ENCODE results near the gene HMGXB4.
A peak's percentile ranks its signal among the peaks of the same experiment; 100 is the strongest.

Gene HMGXB4

DNA sequence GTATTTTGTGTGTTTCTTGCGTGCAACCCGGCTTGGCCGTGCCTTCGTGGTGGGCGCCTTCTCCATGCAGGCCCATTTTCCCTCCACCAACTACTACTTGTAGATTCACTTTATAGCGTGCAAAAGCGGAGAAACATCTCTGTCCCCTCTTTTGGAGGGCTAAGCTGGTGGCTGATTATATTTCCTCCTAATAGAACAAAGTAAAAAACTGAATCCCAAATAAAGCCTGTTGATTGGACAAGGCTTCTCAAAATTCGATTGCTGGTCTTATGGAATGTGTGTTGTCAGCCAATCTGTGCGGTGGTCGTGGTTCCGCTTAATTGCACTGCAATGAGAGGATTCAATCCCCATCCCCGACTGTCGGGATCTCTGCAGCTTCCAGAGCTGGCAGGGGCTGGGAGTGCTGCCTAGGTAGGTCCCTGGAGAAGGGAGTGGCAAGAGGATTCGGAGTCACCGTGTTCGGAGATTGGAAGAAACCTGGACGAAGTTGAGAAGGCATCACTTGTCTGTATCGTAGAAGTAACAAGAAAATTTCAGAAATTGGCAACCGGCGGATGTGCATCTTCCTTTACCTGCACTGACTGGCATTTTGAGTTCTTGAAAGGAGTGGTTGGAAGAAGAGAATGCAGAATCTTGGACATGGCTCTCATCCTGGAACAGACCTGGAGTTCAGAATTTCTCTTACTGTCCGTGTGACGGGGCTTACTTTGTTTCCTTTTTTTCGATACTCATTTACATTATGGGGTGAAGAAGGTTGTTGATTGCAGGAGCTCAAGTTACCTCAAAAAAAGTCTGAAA is 1.1 kb downstream of the HMGXB4 start:
- no peak for DNase-seq

DNA sequence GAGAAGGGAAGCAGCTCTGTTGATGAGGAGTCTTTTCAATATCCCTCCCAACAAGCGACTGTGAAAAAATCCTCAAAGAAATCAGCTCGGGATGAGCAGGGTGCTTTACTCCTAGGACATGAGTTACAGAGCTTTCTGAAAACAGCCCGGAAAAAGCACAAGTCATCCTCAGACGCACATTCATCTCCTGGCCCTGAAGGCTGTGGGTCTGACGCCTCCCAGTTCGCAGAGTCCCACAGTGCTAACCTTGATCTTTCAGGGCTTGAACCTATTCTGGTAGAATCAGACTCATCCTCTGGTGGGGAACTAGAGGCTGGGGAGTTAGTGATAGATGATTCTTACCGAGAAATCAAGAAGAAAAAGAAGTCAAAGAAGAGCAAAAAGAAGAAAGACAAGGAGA is 7.7 kb downstream of the HMGXB4 start:
- no peak for DNase-seq

DNA sequence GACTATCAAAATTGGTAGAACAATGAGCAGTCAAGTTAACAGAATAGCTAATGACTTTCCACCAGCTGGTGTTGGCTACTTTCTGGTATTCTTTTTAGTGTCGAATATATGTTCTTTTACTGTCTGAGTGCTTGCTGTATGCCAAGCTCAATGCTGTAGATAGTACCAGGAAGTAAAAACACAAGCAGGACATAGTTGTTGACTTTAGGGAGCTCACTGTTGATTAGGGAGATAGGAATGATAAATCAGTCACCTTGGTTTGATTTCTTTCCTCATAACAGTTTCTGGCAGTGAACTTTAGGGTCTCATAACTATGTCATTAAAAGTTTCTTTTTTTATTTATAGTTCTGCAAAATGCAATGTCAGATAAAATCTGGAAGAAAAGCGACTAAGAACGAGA is 9.0 kb downstream of the HMGXB4 start:
- DNase-seq, result no peak

DNA sequence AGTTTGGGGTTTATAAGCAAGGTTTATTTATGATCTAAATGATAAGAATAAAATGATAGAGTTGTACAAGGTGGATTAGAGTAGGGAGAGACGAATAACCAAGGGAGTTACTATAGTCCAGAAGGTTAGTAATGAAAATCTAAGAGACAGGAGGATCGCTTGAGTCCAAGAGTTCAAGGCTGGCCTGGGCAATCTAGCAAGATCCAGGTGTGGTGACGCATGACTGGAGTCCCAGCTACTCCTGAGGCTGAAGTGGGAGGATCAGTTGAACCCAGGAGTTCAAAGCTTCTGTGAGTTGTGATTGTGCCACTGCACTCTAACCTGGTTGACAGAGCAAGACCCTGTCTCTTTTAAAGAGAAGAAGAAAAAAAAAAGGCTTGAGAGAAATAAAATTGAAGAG is 12.3 kb downstream of the HMGXB4 start:
- no peak for DNase-seq

DNA sequence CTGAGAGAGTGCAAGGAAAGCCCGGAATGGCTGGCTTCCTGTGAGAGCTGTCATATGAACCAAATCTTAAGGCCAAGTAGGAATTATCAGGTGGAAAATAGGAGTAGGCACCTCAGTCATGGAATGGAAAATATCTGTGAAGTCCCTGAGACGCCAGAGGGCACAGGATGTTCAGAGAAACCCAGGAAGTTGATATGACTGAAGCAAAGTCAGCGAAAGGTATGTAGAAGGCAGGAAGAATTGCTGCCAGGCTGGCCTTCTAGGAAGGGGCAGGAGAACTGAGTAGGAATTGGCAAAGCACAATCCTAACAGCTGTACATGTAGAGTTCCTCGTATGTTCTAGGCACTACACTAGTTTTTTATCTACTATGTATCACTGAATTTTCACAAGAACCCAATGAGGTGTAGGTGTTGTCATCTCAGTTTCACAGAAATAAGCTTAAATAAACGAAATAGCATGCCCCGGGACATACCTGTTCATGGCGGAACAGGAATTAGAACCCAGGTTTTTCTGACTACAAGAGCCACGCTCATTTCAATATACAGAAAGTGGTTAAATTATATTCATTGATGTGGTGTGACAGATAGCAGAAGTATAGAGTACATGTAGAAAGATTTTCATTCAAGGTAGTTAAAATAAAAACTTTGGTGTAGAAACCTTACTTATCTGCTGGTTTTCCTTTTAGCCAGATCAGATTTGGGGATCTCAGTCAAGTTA is 17.0 kb downstream of the HMGXB4 start:
- DNase-seq, result no peak

DNA sequence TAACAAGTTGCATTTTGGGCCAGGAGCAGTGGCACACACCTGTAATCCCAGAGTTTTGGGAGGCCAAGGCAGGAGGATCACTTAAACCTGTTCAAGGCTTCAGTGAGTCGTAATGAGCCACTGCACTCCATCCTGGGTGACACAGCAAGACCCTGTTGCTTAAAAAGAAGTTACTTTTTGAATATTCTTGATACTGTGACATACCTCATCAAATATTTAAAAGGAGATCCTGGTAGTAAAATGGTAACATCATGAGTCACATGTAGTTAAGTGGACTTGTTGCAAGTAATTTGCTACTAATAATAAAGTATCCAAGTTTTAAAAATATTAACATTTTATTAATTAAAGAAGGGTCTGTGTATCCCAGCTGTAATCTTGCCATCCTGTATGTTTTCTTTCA is 18.3 kb downstream of the HMGXB4 start:
- no peak for DNase-seq

DNA sequence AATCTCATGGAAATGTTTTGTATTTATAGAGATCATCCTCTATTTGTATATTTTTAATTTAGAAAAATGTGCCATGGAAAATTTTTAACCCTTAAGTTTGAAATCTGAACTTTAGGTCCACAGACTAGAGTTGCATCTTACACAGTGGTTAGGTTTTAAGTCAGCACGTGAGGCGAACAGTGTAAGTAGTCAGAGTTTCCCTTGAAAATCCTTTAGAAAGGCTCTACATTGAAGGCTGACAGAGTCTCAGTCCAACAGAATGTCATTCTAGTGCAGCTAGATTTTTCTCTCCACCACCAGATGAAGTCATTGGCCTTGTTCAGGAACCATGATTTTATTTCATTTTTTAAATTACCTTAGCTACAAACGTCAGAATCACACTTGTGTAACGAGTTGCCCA is 18.7 kb downstream of the HMGXB4 start:
- no peak for DNase-seq

DNA sequence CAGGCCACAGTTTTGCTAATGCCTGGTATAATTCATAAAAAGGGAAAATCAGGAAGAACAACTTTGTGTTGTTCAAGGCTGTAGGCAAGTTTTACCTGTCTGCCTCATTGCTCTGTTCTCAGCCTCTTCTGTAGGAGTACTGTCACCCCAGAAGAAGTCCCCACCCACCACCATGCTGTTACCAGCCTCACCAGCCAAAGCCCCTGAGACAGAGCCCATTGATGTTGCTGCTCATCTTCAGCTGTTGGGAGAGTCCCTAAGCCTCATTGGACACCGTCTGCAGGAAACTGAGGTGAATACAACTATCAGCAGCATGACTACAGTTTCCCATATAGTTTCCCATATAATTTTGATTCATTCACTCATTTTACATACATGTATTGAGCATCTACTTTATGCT is 30.8 kb downstream of the HMGXB4 start:
- DNase-seq, result no peak

DNA sequence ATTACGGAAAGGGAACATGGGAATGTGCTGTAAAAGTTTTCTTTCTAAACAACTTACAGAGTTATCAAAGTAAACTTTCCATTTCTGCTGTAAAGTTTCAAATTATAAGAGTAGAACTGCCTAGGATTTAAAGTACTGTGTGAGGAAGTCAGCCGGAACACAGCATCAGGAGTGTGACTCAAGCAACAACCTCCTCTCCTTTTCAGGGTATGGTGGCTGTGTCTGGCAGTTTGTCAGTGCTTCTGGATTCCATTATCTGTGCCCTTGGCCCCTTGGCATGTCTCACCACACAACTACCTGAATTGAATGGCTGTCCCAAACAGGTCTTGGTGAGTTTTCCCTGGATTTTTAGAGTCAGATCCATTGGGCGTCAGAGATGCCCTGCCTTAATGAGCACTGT is 35.5 kb downstream of the HMGXB4 start:
- no peak for DNase-seq

DNA sequence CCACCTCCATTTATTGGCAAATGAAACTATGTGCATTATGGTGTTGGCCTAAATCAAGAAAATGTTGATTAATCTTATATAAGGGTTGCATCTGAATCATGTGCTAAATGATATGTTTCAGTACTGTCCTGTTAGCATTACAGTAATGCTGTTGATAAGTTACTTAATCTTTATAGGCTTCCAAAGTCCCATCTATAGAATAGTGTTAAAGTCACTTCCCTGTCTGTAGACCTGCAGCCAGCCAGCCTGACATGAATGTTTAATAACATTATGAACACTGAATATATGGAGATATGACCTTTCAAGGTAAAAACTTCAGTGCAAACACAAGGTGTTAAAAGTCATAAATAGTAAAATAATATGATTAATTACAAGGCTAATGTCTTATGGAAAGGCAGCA is 38.8 kb downstream of the HMGXB4 start:
- no peak for DNase-seq

DNA sequence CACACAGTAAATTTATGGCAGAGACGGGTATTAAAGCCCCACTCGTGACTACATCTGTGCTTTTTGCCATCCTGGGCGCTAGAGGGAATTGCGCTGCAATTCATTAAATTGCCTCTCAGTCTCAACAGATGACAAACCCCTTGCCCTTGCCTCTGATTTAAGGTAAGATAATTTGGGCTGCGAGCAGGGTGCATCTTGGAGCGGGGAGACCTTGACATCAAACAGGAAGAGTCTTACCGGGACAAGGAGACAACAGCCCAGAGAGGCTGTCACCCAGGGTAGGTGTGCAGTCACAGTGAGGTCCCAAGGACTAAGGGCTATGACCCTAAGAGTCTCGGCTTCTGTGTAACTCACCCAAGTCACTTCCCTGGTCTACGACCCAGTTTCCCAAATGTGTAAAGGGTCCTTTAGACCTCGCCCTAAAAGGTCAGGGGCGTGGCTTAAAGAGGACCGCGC is 42.0 kb downstream of the HMGXB4 start:
- peak; percentile 7 for DNase-seq

DNA sequence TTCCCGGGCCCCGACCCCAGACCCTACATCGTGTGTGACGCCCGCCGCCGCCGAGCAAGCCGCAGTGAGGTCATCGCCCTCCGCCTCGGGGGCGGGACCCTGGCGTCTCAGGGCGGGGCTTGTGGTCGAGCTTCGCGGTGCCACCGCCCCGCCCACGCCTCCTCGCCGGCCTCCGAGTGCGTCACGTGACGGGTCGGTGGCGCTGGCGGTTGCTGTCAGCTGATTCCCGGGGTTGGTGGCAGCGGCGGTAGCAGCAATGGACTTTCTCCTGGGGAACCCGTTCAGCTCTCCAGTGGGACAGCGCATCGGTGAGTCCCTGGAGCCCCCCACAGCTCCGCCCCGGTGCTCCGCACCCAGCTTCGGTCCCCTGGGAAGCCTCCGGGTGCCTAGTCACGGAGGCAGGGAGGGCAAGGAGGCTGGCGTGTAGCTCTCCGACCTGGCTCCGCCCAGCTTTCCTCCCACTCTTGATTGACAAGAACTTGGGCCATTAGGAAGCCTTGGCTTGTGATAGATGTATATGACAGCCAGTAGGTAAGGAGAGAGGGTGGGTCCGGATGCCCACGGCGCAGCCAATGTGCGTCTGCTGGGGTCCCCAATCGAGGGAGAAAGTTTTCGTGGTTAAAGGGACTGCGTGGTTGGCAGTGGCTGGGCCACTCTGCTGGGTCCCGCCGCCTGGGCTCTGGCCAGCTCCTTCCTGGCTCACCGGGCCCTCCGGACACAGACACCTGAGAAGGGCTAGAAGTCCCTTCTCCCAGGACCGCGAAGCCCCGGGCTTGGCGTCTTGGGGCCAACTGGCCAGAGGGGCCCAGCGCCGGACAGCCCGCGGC is 42.6 kb downstream of the HMGXB4 start, which contains the start of gene TOM1:
TOM1 (plus strand) TSS at position 222 of the 827 bp plus-strand sequence; CDS start at position 257, 35 bp downstream.
- peak; percentile 98 for DNase-seq

DNA sequence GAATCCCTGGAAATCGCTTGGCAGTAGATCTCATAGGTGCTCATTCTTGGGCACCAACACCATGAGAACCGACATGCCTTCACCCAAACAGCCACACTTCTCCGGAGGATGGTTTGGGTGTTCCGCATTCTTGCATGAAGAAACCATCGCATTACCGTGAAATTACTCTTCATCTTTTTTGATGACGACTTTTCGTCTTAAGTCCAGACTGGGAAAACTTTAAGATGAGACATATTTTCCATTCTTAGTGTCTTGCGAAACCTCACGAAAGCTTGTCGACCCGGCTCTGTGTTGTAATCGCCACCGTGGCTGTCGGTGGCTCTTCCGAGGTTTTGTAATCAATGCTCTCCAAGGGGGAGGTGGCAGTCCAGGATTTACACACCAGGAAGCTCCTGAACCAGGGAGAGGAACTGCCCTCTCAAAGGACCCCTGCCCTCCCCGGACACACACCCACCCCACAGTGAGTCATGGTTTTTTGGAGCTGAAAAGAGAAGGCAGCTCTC is 44.1 kb downstream of the HMGXB4 start:
- peak; percentile 100 for DNase-seq

DNA sequence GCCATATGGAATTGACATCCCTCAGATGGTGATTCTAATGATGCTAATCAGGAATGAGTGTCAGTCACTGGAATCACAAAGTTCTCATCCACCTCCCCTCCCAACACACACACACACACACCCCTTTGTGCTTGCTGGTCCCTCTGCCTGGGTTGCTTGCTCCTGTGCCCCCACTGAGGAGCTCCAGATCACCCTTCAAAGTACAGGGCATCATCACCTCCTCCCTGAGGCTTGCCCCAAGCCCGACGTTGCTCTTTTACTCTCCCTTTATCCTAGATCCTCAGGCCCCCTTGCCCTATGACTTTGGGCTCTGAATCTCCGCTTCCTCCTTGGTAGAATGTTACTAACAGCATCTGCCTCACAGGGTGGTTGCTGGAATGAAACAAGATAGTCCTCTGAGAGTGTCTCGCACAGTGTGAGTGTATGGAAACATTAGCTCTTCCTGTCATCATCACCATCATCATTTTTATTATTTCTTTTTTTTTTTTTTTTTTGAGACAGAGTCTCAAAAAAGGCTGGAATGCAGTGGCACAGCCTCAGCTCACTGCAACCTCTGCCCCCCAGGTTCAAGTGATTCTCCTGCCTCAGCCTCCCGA is 45.8 kb downstream of the HMGXB4 start:
- DNase-seq, result peak; percentile 9

DNA sequence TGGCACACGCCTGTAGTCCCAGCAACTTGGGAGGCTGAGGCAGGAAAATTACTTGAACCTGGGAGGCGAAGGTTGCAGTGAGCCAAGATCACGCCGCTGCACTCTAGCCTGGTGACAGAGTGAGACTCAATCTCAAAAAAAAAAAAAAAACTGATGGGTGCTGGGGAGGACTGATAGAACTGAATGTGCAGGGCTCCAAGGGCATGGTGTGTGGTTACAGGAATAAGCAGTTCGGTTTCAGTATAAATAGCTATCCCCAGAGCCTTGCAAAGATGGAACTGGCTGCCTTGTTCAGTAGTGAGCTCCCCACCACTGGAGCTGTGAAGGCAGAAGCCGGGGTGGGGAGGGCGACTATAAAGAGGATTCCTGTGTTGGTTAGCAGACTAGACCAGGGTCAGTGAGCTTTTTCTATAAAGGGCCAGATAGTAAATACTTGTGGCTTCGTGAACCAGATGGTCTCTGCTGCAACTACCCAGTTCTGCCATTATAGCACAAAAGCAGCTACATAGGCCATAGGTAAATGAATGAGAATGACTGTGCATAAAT is 48.3 kb downstream of the HMGXB4 start:
- DNase-seq, result no peak

DNA sequence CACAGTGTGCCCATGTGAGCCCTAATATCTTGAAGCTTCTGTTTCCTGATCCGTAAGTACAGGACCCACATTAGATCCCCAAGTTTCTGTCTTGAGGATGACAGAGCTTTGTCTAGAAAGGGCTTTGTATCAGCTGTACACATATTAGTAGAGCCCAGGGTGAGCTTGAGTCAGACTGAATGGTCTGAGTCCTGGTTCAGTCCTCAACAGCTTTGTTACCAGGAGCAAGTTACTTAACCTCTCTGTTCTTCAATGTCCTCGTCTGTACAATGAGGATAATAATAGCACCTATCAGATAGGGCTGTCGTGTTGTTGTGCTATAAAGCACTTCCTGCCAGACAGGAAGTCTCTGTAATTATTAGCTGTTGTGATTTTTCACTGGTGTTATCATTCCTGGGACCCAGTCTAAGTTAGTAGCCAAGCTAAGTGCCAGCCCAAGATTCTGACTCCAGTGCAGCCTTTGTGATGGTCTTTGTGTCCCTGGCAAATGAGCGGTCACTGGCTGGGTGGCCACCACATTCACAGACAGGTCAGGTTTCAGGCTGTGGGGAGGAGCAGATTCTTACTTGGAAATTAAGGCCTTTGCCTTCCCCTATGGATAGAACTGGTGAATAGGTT is 49.2 kb downstream of the HMGXB4 start:
- no peak for DNase-seq

DNA sequence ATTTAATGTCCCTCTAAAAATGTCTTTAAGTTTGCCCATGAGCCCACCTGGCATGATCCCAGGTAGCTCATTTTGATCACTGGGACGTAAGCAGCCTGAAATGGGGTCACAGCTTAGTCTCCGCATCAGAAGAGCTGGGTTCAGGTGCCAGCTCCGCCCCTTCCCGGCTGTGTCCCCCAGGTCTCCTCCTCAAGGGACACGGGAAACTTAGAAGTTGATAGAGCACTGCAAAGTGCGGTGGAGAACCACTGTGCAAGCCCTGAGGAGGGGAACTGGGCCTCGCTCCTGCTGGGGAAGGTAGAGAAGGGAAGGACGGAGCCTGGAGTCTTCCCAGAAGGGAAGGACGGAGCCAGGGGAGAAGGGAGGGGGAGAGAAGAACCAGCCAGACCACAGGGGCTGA is 50.1 kb downstream of the HMGXB4 start:
- no peak for DNase-seq

DNA sequence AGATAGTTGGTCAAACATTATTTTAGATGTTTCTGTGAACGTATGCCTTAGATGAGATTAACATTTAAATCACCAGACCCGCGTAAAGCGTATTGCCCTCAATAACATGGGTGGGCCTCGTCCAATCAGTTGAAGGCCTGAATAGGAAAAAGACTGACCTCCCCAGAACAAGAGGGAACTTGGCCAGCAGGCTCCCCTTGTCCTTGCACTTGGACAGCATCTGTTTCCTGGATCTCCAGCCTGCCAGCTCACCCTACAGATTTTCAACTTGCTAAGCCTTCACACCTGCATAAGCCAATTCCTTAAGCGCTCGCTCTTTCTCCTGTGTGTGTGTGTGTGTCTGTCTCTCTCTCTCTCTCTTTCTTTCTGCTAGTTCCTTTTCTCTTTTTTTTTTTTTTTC is 50.6 kb downstream of the HMGXB4 start:
- no peak for DNase-seq

DNA sequence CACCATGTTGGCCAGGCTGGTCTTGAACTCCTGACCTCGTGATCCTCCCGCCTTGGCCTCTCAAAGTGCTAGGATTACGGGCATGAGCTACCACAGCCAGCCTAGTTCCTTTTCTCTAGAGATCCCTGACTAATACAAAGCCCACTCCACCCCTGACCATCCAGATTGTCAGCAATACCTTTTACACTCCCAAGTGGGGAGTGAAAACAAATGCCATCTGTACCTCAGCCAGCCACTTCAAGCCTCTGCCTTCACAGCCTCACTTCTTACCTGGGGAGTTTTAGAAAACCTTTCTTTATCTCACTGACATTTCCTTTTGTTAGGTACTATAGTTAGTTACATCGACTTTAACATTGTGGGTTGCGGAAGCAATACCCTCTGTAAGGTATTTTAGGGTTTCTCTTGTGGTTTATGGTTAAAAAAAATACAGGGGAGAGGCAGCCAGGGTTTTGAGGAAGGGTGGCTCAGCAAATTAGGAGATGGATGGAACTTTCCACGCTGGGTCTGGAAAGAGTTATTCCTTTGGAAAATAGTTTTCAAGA is 51.3 kb downstream of the HMGXB4 start:
- peak; percentile 26 for DNase-seq

DNA sequence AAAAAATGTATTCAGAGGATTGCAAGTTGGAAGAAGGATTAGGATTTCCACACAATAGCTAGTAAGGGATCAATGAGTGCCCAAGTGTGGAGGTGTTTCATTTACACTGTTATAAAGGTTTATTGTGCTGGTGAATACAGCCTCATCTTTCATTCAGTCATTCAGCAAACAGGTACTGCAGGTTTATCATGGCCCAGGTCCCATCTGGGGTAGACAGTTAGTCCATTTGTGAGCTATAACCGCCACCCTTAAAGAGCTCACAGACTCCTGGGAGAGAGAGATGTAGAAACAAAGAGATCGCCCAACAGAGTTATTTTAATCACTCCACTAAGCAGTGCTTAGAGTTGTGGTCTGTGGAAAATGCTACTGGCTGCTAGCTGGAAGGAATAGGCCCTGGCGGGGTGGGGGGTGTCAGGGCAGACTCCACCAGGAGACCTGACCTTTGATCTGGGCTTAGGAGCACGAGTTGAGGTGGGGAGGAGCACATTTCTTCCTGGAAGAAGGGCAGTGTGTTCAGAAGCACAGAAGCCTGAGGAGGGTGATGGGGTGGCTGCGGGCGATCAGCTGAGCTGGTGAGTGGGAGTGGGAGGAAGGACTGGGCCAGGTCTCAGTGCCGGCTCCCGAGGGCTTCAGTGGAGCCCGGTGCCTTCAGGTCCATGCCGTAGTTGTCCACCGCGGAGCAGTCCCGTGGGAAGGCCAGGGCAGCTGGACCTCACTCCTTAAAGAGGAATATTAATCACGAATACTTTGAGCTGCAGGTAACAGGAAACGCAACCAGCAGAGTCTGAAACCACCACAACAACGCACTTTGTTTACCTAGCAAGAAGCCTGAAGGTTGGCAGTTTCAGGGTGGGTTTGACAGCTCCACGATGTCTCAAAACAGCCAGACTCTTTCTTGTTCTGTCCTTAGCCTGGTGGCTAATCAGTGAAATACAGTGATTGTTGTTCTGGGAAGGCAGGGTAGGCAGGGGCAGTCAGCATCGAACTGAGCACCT is 53.6 kb downstream of the HMGXB4 start:
- DNase-seq, result no peak
